GM12878 (cell line): ENCODE data around the gene PHC3. TPM values are rescaled to one million over a fixed set of nuclear protein-coding genes. Genes with fewer than 3 reads are reported as not detected.

Source experiments
- ATF7 ChIP-seq: fragments of 450-650 bp; IDR thresholded peaks from 2 replicates; pipeline ENCODE4 v1.6.1; 2016; ENCODE audit warnings: low read depth, mild to moderate bottlenecking
- BCL11A ChIP-seq: IDR thresholded peaks from 2 replicates; pipeline ENCODE4 v1.6.1; 2011; ENCODE audit warnings: low read depth, low read length
- BCL3 ChIP-seq: IDR thresholded peaks from 2 replicates; pipeline ENCODE4 v1.6.1; 2011; ENCODE audit warnings: borderline replicate concordance, low read depth, mild to moderate bottlenecking, moderate library complexity, low read length; ENCODE audit not compliant: insufficient read depth, poor library complexity, severe bottlenecking
- CBX3 ChIP-seq: fragments of 200-600 bp; sonication (generic); IDR thresholded peaks from 2 replicates; pipeline ENCODE4 v1.6.1; 2016; ENCODE audit warnings: low read depth, borderline replicate concordance
- CREM ChIP-seq: IDR thresholded peaks from 2 replicates; pipeline ENCODE4 v1.6.1; 2014; ENCODE audit warnings: antibody characterized with exemption, low read depth
- E2F8 ChIP-seq: fragments of 450-650 bp; IDR thresholded peaks from 2 replicates; pipeline ENCODE4 v1.6.1; 2018; ENCODE audit warnings: mild to moderate bottlenecking, low read depth, moderate library complexity; ENCODE audit not compliant: partially characterized antibody
- FOS ChIP-seq: IDR thresholded peaks from 3 replicates; pipeline ENCODE4 v1.6.1; 2011; ENCODE audit warnings: borderline replicate concordance; ENCODE audit not compliant: insufficient read length; ENCODE audit errors: extremely low read depth
- FOXM1 ChIP-seq: IDR thresholded peaks from 2 replicates; pipeline ENCODE4 v1.6.1; 2012; ENCODE audit warnings: low read depth, mild to moderate bottlenecking, inconsistent platforms, low read length, moderate library complexity
- GATAD2B ChIP-seq: fragments of 450-650 bp; conservative IDR thresholded peaks from 2 replicates; pipeline ENCODE4 v1.6.1; 2017; ENCODE audit warnings: low read depth, mild to moderate bottlenecking, moderate library complexity
- JUNB ChIP-seq: IDR thresholded peaks from 2 replicates; pipeline ENCODE4 v1.6.1; 2016; ENCODE audit warnings: antibody characterized with exemption, mild to moderate bottlenecking
- JUND ChIP-seq: IDR thresholded peaks from 2 replicates; pipeline ENCODE4 v1.6.1; 2012; ENCODE audit warnings: low read depth, mild to moderate bottlenecking, low read length, improper control_type of control experiment, moderate library complexity
- MEF2B ChIP-seq: fragments of 450-650 bp; IDR thresholded peaks from 2 replicates; pipeline ENCODE4 v1.6.1; 2018; ENCODE audit warnings: mild to moderate bottlenecking, moderate library complexity; ENCODE audit not compliant: partially characterized antibody, poor library complexity, severe bottlenecking
- NKRF ChIP-seq: fragments of 450-650 bp; conservative IDR thresholded peaks from 2 replicates; pipeline ENCODE4 v1.6.1; 2017; ENCODE audit warnings: mild to moderate bottlenecking, moderate library complexity
- NR2C1 ChIP-seq: fragments of 450-650 bp; IDR thresholded peaks from 2 replicates; pipeline ENCODE4 v1.6.1; 2017; ENCODE audit warnings: antibody characterized with exemption, mild to moderate bottlenecking, moderate library complexity
- PAX8 ChIP-seq: fragments of 450-650 bp; IDR thresholded peaks from 2 replicates; pipeline ENCODE4 v1.6.1; 2017; ENCODE audit warnings: mild to moderate bottlenecking, moderate library complexity
- POLR2AphosphoS2 ChIP-seq: IDR thresholded peaks from 2 replicates; pipeline ENCODE4 v1.6.1; 2011; ENCODE audit warnings: low read depth, mild to moderate bottlenecking, low read length, improper control_type of control experiment, moderate library complexity
- RB1 ChIP-seq: fragments of 450-650 bp; formaldehyde crosslinking; IDR thresholded peaks from 2 replicates; pipeline ENCODE4 v1.6.1; 2017; ENCODE audit warnings: mild to moderate bottlenecking, borderline replicate concordance
- RELA ChIP-seq: fragments of 450-650 bp; IDR thresholded peaks from 2 replicates; pipeline ENCODE4 v1.8.0; 2014; ENCODE audit warnings: borderline replicate concordance; ENCODE audit not compliant: partially characterized antibody
- RFX5 ChIP-seq: IDR thresholded peaks from 2 replicates; pipeline ENCODE4 v1.6.1; 2011; ENCODE audit warnings: low read depth, low read length, improper control_type of control experiment
- SIX5 ChIP-seq: IDR thresholded peaks from 2 replicates; pipeline ENCODE4 v1.6.1; 2011; ENCODE audit warnings: mild to moderate bottlenecking, low read depth, low read length, moderate library complexity; ENCODE audit not compliant: severe bottlenecking
- SMAD5 ChIP-seq: IDR thresholded peaks from 2 replicates; pipeline ENCODE4 v1.6.1; 2016; ENCODE audit warnings: antibody characterized with exemption, low read depth
- TBL1XR1 ChIP-seq: IDR thresholded peaks from 2 replicates; pipeline ENCODE4 v1.6.1; 2012; ENCODE audit warnings: low read depth, low read length, improper control_type of control experiment
- TCF7 ChIP-seq: IDR thresholded peaks from 2 replicates; pipeline ENCODE4 v1.6.1; 2014; ENCODE audit warnings: antibody characterized with exemption, borderline replicate concordance
- ZNF384 ChIP-seq: IDR thresholded peaks from 2 replicates; pipeline ENCODE4 v1.6.1; 2012; ENCODE audit warnings: low read depth, mild to moderate bottlenecking, low read length, improper control_type of control experiment, borderline replicate concordance
- ZNF622 ChIP-seq: fragments of 450-650 bp; IDR thresholded peaks from 2 replicates; pipeline ENCODE4 v1.6.1; 2017; ENCODE audit warnings: mild to moderate bottlenecking, inconsistent platforms
- ZSCAN29 ChIP-seq: fragments of 450-650 bp; IDR thresholded peaks from 2 replicates; pipeline ENCODE4 v1.6.1; 2017; ENCODE audit warnings: mild to moderate bottlenecking, moderate library complexity
- ZZZ3 ChIP-seq: IDR thresholded peaks from 2 replicates; pipeline ENCODE4 v1.6.1; 2011; ENCODE audit warnings: low read depth; ENCODE audit not compliant: control insufficient read depth, insufficient read length
- polyA plus RNA-seq, 11 experiments: library from polyadenylated mRNA; depleted of rRNA in 4 of 11; unstranded in 6 of 11; stranded (reverse) in 5 of 11; fragments of >200 nt; fragmentation: Nextera tagmentation in 4 of 11; fragmentation: Illumina TruSeq in 1 of 11; extraction: Ambion mirVana in 4 of 11; extraction: Trizol in 1 of 11; gene quantifications; 1 replicate in 1 of 11; 2 replicates in 10 of 11; pipeline versions ENCODE4 v1.2.1 to v1.2.3, GENCODE V29; 2011 to 2016; ENCODE audit warnings: inconsistent platforms in 2 of 11, missing spikeins in 2 of 11, low read depth in 1 of 11
- total RNA-seq, 4 experiments: library from RNA; depleted of rRNA in 3 of 4; stranded (reverse); fragments of >200 nt in 3 of 4; fragmentation: Illumina TruSeq in 1 of 4; extraction: Trizol in 1 of 4; gene quantifications; 2 replicates each; pipeline versions ENCODE4 v1.2.1 to v1.2.3, GENCODE V29; 2013 to 2021

Gene PHC3
- total and polyA plus RNA-seq, 10 of the 15 experiments (the other 5 are each of a cell fraction or from before 2014, with no cell fraction given) = 3.3 to 62.3 (median 22.1) TPM

GRCh38 chr3:170154569-170155143, 26.9 kb downstream of the PHC3 start (continued):
- TF ChIP-seq FOXM1 (peak; percentile 66; the same call in 1 of the 2 replicates), E2F8 (no peak), PAX8 (no peak), JUND (no peak), SIX5 (no peak), CBX3 (no peak), CREM (peak; percentile 46; the same call in 1 of the 2 replicates), JUNB (no peak), RB1 (no peak), ATF7 (no peak; the same call in 1 of the 2 replicates), BCL3 (no peak), POLR2AphosphoS2 (no peak), RFX5 (no peak), GATAD2B (peak; percentile 49; the same call in 1 of the 2 replicates), NKRF (no peak), ZNF622 (no peak), ZZZ3 (no peak), MEF2B (peak; percentile 64), TBL1XR1 (no peak), RELA (no peak), ZNF384 (no peak), BCL11A (no peak), ZSCAN29 (no peak), TCF7 (peak; percentile 87), SMAD5 (no peak), NR2C1 (no peak), FOS (no peak)
